ENCODE data around the gene SLC25A4.

The SLC25A4 gene

GRCh38 chr4:185141777-185142176 is 1.3 kb upstream of the SLC25A4 start:
- in situ Hi-C loops (cut with HindIII; ENCODE audit: low sequenced_read_pairs): no loop called here
- H3K4me3 ChIP-seq (ENCODE audit: low read depth, low read length): no peak overlapping the region
- TF ChIP-seq CTCF (IDR thresholded peaks at IDR 0.05; ENCODE audit: low read depth, low read length): no peak
- DNase-seq (ENCODE audit: low read depth, low spot score): no peak

- H3K4me3 ChIP-seq (ENCODE audit: low read depth, low read length): peak overlapping the region; percentile 60
- in situ Hi-C loops (cut with HindIII; ENCODE audit: low sequenced_read_pairs): no loop called here
- no peak for TF ChIP-seq CTCF (IDR thresholded peaks at IDR 0.05; ENCODE audit: low read depth, low read length)
- no peak for DNase-seq (ENCODE audit: low read depth, low spot score)
These were observed 528 bp upstream of the SLC25A4 start for GRCh38 chr4:185142564-185142911.

GRCh38 chr4:185143601-185143969 is 519 bp downstream of the SLC25A4 start:
- in situ Hi-C loops (cut with HindIII; ENCODE audit: low sequenced_read_pairs): no loop called here
- peak; percentile 25 for DNase-seq (ENCODE audit: low read depth, low spot score)
- no peak for TF ChIP-seq CTCF (IDR thresholded peaks at IDR 0.05; ENCODE audit: low read depth, low read length)
- peak overlapping the region; percentile 60 for H3K4me3 ChIP-seq (ENCODE audit: low read depth, low read length)

- no peak for DNase-seq (ENCODE audit: low read depth, low spot score)
- no peak overlapping the region for H3K4me3 ChIP-seq (ENCODE audit: low read depth, low read length)
- in situ Hi-C loops (cut with HindIII; ENCODE audit: low sequenced_read_pairs): no loop called here
- no peak for TF ChIP-seq CTCF (IDR thresholded peaks at IDR 0.05; ENCODE audit: low read depth, low read length)
These were observed 1.7 kb downstream of the SLC25A4 start for GRCh38 chr4:185144601-185145240.

GRCh38 chr4:185145572-185145971 is 2.5 kb downstream of the SLC25A4 start:
- no peak for TF ChIP-seq CTCF (IDR thresholded peaks at IDR 0.05; ENCODE audit: low read depth, low read length)
- in situ Hi-C loops (cut with HindIII; ENCODE audit: low sequenced_read_pairs): no loop called here
- DNase-seq (ENCODE audit: low read depth, low spot score): no peak

GRCh38 chr4:185149392-185149791 is 6.3 kb downstream of the SLC25A4 start:
- DNase-seq (ENCODE audit: low read depth, low spot score): no peak
- H3K4me3 ChIP-seq (ENCODE audit: low read depth, low read length): no peak overlapping the region
- TF ChIP-seq CTCF (IDR thresholded peaks at IDR 0.05; ENCODE audit: low read depth, low read length): no peak
- in situ Hi-C loops (cut with HindIII; ENCODE audit: low sequenced_read_pairs): no loop called here

More at GRCh38 chr4:185145572-185145971, 2.5 kb downstream of the SLC25A4 start:
- H3K4me3 ChIP-seq (ENCODE audit: low read depth, low read length): no peak overlapping the region

- DNase-seq (ENCODE audit: low read depth, low spot score): no peak
- TF ChIP-seq CTCF (IDR thresholded peaks at IDR 0.05; ENCODE audit: low read depth, low read length): no peak
- in situ Hi-C loops (cut with HindIII; ENCODE audit: low sequenced_read_pairs): no loop called here
- no peak overlapping the region for H3K4me3 ChIP-seq (ENCODE audit: low read depth, low read length)
These were observed 8.2 kb downstream of the SLC25A4 start for GRCh38 chr4:185151296-185151695.
